ENCODE data around the gene EMILIN3. TPM values are rescaled to one million over a fixed set of nuclear protein-coding genes. Genes with fewer than 3 reads are reported as not detected.
"Not testable (repeated sequence)": the region's sequence is repeated elsewhere in the genome, so short reads cannot be mapped to it uniquely, and the experiment has no call there.

EMILIN3 gene
- total RNA-seq, 1 donor from 2014 or later, result 4.2 TPM

GRCh38 chr20:41316051-41316450, 50.6 kb downstream of the EMILIN3 start:
- intact Hi-C loops (cut with micrococcal nuclease), result no loop called here
- Histone ChIP-seq H3K27me3 (ENCODE audit: low read depth) (no peaks in the 10 kb centered on the region), H3K36me3 (no peaks in the 10 kb centered on the region), H3K27ac (replicated peaks) (peak overlapping the region; percentile 93), H3K9me3 (replicated peaks) (no peaks in the 10 kb centered on the region), H3K4me1 (peaks cover 67% of the 10 kb centered on the region), H3K4me3 (peak overlapping the region; percentile 84)
- no peak for DNase-seq
- no peak for TF ChIP-seq CTCF (IDR thresholded peaks at IDR 0.05; ENCODE audit: borderline replicate concordance)

GRCh38 chr20:41314386-41314785, 52.2 kb downstream of the EMILIN3 start:
- H3K27ac ChIP-seq (replicated peaks), result peak overlapping the region; percentile 93
- no peaks in the 10 kb centered on the region for H3K27me3 ChIP-seq (ENCODE audit: low read depth)
- no peaks in the 10 kb centered on the region for H3K36me3 ChIP-seq
- no peak for DNase-seq
- peaks cover 81% of the 10 kb centered on the region for H3K4me1 ChIP-seq
- no peaks in the 10 kb centered on the region for H3K9me3 ChIP-seq (replicated peaks)
- no peak for TF ChIP-seq CTCF (IDR thresholded peaks at IDR 0.05; ENCODE audit: borderline replicate concordance)
- peak overlapping the region; percentile 3 for H3K4me3 ChIP-seq
- intact Hi-C loops (cut with micrococcal nuclease), result no loop called here

- H3K4me3 ChIP-seq; DNase-seq; H3K9me3 ChIP-seq (replicated peaks); H3K36me3 ChIP-seq; H3K27ac ChIP-seq (replicated peaks); H3K27me3 ChIP-seq (ENCODE audit: low read depth); intact Hi-C loops (cut with micrococcal nuclease): not testable (repeated sequence)
- peaks cover 86% of the 10 kb centered on the region for H3K4me1 ChIP-seq
Observed at GRCh38 chr20:41312009-41312408, 54.6 kb downstream of the EMILIN3 start.

Other genes with a start within 250 kb of the EMILIN3 start
- 46.1 TPM for gene PLCG1, start 229.3 kb downstream of the EMILIN3 start, total RNA-seq
- 34.6 TPM for gene ZHX3, start 49.1 kb downstream of the EMILIN3 start, total RNA-seq
- gene LPIN3, start 26.0 kb downstream of the EMILIN3 start, total RNA-seq, result 19.9 TPM

All from left ventricle myocardium inferior (tissue), 1 donor.